PC-9 (cell line): Measurements from ENCODE around the gene APOH. TPM values are rescaled to one million over a fixed set of nuclear protein-coding genes. Genes with fewer than 3 reads are reported as not detected.

Source experiments
- BruUV-seq: library from RNA; stranded (reverse); fragments of 400-500 nt; replicated peaks from 2 replicates; lab custom pipeline; 2021; lab: Mats Ljungman, UMichigan
- CTCF ChIA-PET: fragments of 300-600 bp; sonication (Branson Sonifier 250); formaldehyde crosslinking; loops from one replicate; lab custom pipeline; 2022; ENCODE audit warnings: antibody characterized with exemption; lab: Charles Lee
- POLR2A ChIA-PET: fragments of 300-600 bp; sonication (Branson Sonifier 250); formaldehyde crosslinking; loops from one replicate; lab custom pipeline; 2022; ENCODE audit warnings: antibody characterized with exemption; ENCODE audit not compliant: unreplicated experiment; lab: Charles Lee
- DNase-seq, 2 experiments: peaks; one replicate each; pipeline versions ENCODE4 v3.0.0 to v3.0.0-alpha.2; 2015 to 2022; ENCODE audit warnings: mixed read lengths in 1 of 2
- H2AFZ ChIP-seq: fragments of 200-600 bp; sonication (generic); 2 replicates; pipeline ENCODE4 v1.8.1; 2017; ENCODE audit warnings: antibody characterized with exemption
- H3F3A ChIP-seq: fragments of 200-600 bp; sonication (generic); 2 replicates; pipeline ENCODE4 v1.8.1; 2017; ENCODE audit warnings: antibody characterized with exemption, mild to moderate bottlenecking, low read depth; ENCODE audit not compliant: insufficient read depth
- H3K27ac ChIP-seq: fragments of 200-600 bp; sonication (generic); 2 replicates; pipeline ENCODE4 v1.6.1; 2016; ENCODE audit warnings: mixed run types
- H3K27me3 ChIP-seq: fragments of 200-600 bp; sonication (generic); 2 replicates; pipeline ENCODE4 v1.6.1; 2016; ENCODE audit warnings: low read depth, mixed run types; ENCODE audit not compliant: insufficient read depth
- H3K36me3 ChIP-seq: fragments of 200-600 bp; sonication (generic); 2 replicates; pipeline ENCODE4 v1.6.1; 2016; ENCODE audit warnings: low read depth, mixed run types
- H3K4me1 ChIP-seq: fragments of 200-600 bp; sonication (generic); replicated peaks from 2 replicates; pipeline ENCODE4 v1.6.1; 2016; ENCODE audit warnings: mixed run types; ENCODE audit not compliant: insufficient read depth
- H3K4me2 ChIP-seq: fragments of 200-600 bp; sonication (generic); 2 replicates; pipeline ENCODE4 v1.6.1; 2017; ENCODE audit warnings: mixed run types
- H3K4me3 ChIP-seq: fragments of 200-600 bp; sonication (generic); 2 replicates; pipeline ENCODE4 v1.6.1; 2016; ENCODE audit warnings: mixed run types
- H3K79me2 ChIP-seq: fragments of 200-600 bp; sonication (generic); 2 replicates; pipeline ENCODE4 v1.6.1; 2017; ENCODE audit warnings: low read depth, mixed run types
- H3K9me2 ChIP-seq: fragments of 200-600 bp; sonication (generic); 2 replicates; pipeline ENCODE4 v1.8.1; 2017; ENCODE audit warnings: mild to moderate bottlenecking; ENCODE audit not compliant: insufficient read depth
- H3K9me3 ChIP-seq: fragments of 200-600 bp; sonication (generic); 2 replicates; pipeline ENCODE4 v1.8.1; 2016; ENCODE audit warnings: low read depth; ENCODE audit not compliant: insufficient read depth
- H4K20me1 ChIP-seq: fragments of 200-600 bp; sonication (generic); 2 replicates; pipeline ENCODE4 v1.8.1; 2017; ENCODE audit not compliant: insufficient read depth
- EZH2 ChIP-seq: fragments of 200-600 bp; sonication (generic); IDR thresholded peaks from 2 replicates; pipeline ENCODE4 v1.8.0; 2017; ENCODE audit warnings: antibody characterized with exemption, low read depth
- intact Hi-C: fragments of 100-400 bp; cut with micrococcal nuclease; formaldehyde crosslinking; loops from one replicate; pipeline ENCODE4 v1.10.0; 2022; ENCODE audit not compliant: unreplicated experiment
- total RNA-seq: library from RNA; stranded (reverse); gene quantifications from 2 replicates; pipeline ENCODE4 v1.2.3, GENCODE V29; 2021
- TF ChIP-seq, protein P1 (sequence below): fragments of 200-600 bp; sonication (generic); conservative IDR thresholded peaks from 2 replicates; pipeline ENCODE4 v1.6.1; 2017; ENCODE audit warnings: mixed run types, antibody characterized with exemption, mild to moderate bottlenecking, moderate library complexity

The APOH gene
- total RNA-seq, 1 experiment from 2014 or later = not detected

DNA sequence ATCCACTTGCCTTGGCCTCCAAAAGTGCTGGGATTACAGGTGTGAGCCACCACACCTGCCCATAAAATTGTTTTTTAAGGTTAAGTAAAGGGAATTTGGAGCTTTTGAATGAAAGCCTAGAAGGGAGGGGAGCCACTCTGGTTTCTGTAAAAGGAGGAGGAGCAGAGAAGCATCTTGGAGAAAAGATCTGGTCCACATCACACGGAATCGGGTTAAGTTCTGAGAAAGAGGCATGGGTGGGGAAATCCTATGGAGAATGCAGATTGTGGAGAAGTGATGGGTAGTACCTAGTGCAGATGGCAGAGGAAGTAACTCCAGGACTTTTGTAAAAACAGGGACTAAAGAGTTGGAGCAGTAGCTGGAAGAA, 19.0 kb downstream of the APOH start:
- POLR2A ChIA-PET = no interaction called here
- no peaks in the 10 kb centered on the region for H3F3A ChIP-seq
- H3K9me3 ChIP-seq = 0 out of 2 replicates have a peak, but pooled peaks cover 3% of the 10 kb centered on the region
- H3K4me2 ChIP-seq = no peak overlapping the region
- H3K4me1 ChIP-seq = no peaks in the 10 kb centered on the region
- no peaks in the 10 kb centered on the region for H3K27me3 ChIP-seq
- intact Hi-C loops = no loop called here
- H3K27ac ChIP-seq = no peak overlapping the region
- H4K20me1 ChIP-seq = no peaks in the 10 kb centered on the region
- no peak for DNase-seq
- H2AFZ ChIP-seq = no peak overlapping the region
- H3K4me3 ChIP-seq = no peak overlapping the region
- no peaks in the 10 kb centered on the region for H3K79me2 ChIP-seq
- TF ChIP-seq EZH2 = no peak
- TF ChIP-seq, protein P1, sequence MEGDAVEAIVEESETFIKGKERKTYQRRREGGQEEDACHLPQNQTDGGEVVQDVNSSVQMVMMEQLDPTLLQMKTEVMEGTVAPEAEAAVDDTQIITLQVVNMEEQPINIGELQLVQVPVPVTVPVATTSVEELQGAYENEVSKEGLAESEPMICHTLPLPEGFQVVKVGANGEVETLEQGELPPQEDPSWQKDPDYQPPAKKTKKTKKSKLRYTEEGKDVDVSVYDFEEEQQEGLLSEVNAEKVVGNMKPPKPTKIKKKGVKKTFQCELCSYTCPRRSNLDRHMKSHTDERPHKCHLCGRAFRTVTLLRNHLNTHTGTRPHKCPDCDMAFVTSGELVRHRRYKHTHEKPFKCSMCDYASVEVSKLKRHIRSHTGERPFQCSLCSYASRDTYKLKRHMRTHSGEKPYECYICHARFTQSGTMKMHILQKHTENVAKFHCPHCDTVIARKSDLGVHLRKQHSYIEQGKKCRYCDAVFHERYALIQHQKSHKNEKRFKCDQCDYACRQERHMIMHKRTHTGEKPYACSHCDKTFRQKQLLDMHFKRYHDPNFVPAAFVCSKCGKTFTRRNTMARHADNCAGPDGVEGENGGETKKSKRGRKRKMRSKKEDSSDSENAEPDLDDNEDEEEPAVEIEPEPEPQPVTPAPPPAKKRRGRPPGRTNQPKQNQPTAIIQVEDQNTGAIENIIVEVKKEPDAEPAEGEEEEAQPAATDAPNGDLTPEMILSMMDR = no peak
- H3K9me2 ChIP-seq = no peaks in the 10 kb centered on the region
- BruUV-seq = no TSS peak
- CTCF ChIA-PET = no interaction called here
- H3K36me3 ChIP-seq = no peaks in the 10 kb centered on the region

DNA sequence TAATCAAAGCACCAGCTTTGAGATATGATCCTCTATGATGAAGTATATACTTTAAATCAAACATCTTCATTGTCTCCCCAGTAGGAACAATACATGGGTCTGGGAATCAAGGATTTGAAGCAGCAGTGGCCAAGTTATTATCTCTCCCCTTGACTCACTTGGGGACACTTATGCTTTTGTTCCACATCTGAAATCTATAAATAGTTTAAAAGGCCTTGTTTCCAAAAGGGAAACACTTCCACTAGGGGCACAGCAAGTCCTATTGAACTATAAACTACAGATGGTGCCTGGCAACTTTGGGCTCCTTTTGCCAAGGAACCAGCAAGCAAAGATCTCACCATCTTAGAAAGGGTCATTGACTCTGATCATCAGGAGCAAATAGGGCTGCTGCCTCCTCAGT, 21.3 kb downstream of the APOH start:
- no peaks in the 10 kb centered on the region for H3K27me3 ChIP-seq
- no peaks in the 10 kb centered on the region for H3K36me3 ChIP-seq
- no peak overlapping the region for H3K4me3 ChIP-seq
- H3K79me2 ChIP-seq = no peaks in the 10 kb centered on the region
- no peak overlapping the region for H3K27ac ChIP-seq
- TF ChIP-seq, protein P1 = no peak
- no peak for TF ChIP-seq EZH2
- DNase-seq = no peak
- intact Hi-C loops = no loop called here
- ChIA-PET CTCF (no interaction called here), POLR2A (no interaction called here)
- H3K4me2 ChIP-seq = no peak overlapping the region
- no peak overlapping the region for H2AFZ ChIP-seq
- H3K9me3 ChIP-seq = 0 out of 2 replicates have a peak, but pooled peaks cover 3% of the 10 kb centered on the region
- H4K20me1 ChIP-seq = no peaks in the 10 kb centered on the region
- H3K9me2 ChIP-seq = no peaks in the 10 kb centered on the region
- no TSS peak for BruUV-seq
- no peaks in the 10 kb centered on the region for H3F3A ChIP-seq
- no peaks in the 10 kb centered on the region for H3K4me1 ChIP-seq

DNA sequence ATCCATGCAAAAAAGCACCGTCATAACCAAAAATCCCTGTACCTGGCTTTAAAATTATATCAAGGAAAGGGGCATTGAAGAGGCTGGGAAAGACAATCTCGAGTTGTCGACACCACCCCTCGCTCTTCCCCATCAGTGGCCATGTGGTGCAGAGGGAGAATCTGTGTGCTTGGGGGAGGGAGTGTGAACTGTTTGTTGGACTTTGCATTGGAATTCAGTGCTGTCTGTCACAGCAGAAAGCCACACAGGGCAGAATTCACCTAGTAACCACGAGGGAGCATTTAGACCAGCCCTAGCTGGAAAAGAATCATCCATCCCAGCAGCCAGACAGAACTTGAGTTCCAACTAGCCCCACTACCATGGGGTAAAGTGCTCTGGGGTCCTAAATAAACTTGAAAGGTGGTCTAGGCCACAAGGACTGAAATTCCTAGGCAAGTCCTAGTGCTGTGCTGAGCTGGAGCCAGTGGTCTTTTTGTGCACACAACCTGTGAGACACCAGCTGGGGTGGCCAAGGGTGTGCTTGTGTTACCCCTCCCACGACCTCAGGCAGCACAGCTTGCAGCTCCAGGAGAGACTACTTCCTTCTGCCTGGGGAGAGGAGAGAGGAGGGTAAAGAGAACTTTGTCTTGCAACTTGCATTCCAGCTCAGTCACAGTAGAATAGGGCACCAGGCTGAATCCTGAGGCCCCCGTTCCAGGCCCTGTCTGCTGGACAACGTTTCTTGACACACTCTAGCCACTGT, 25.8 kb downstream of the APOH start:
- H2AFZ ChIP-seq = no peak overlapping the region
- no peaks in the 10 kb centered on the region for H3K9me3 ChIP-seq
- no peaks in the 10 kb centered on the region for H3K27me3 ChIP-seq
- BruUV-seq = no TSS peak
- H3K9me2 ChIP-seq = no peaks in the 10 kb centered on the region
- no peak overlapping the region for H3K4me3 ChIP-seq
- TF ChIP-seq, protein P1 = no peak
- no peak for TF ChIP-seq EZH2
- no peaks in the 10 kb centered on the region for H3K4me1 ChIP-seq
- ChIA-PET CTCF (interaction anchor here (0.6 kb wide), 1 partner anchor 102 kb away, joined by 12 read pairs; no protein-coding TSS in a partner anchor), POLR2A (no interaction called here)
- H3F3A ChIP-seq = no peaks in the 10 kb centered on the region; the same call in 1 of the 2 replicates
- intact Hi-C loops = no loop called here
- no peaks in the 10 kb centered on the region for H4K20me1 ChIP-seq
- no peak for DNase-seq
- no peaks in the 10 kb centered on the region for H3K36me3 ChIP-seq
- no peaks in the 10 kb centered on the region for H3K79me2 ChIP-seq
- H3K4me2 ChIP-seq = no peak overlapping the region
- no peak overlapping the region for H3K27ac ChIP-seq
